SK-N-SH (cell line): ENCODE results near the gene RGS6.

Experiments used
- EP300 ChIP-seq, 2 experiments: IDR thresholded peaks; 2 replicates each; pipeline versions ENCODE4 v1.4.0 to v1.6.1; 2012; ENCODE audit warnings: borderline replicate concordance in 1 of 2, low read depth in 1 of 2, low read length in 1 of 2
- EZH2phosphoT487 ChIP-seq: fragments of 200-600 bp; sonication (generic); IDR thresholded peaks from 2 replicates; pipeline ENCODE4 v1.6.1; 2017; ENCODE audit warnings: low read depth, mixed run types, mild to moderate bottlenecking, antibody characterized with exemption, moderate library complexity, borderline replicate concordance
- FOXJ3 ChIP-seq: sonication (generic); formaldehyde crosslinking; IDR thresholded peaks from 2 replicates; pipeline ENCODE4 v1.5.1; 2020; ENCODE audit warnings: mild to moderate bottlenecking, missing genetic modification reagents
- NFIC ChIP-seq: IDR thresholded peaks from 2 replicates; pipeline ENCODE4 v1.4.0; 2012; ENCODE audit warnings: borderline replicate concordance
- NRF1 ChIP-seq: IDR thresholded peaks from 2 replicates; pipeline ENCODE4 v1.6.1; 2012; ENCODE audit warnings: low read depth, mild to moderate bottlenecking, low read length
- POLR2AphosphoS5 ChIP-seq: IDR thresholded peaks from 2 replicates; pipeline ENCODE4 v1.6.1; 2012; ENCODE audit warnings: low read depth, low read length
- SIN3A ChIP-seq: IDR thresholded peaks from 2 replicates; pipeline ENCODE4 v1.6.1; 2012; ENCODE audit warnings: low read depth, mild to moderate bottlenecking, low read length, moderate library complexity, borderline replicate concordance
- TF ChIP-seq, protein P1 (sequence below): IDR thresholded peaks from 2 replicates; pipeline ENCODE4 v1.6.1; 2012; ENCODE audit warnings: mild to moderate bottlenecking, low read depth, low read length, moderate library complexity
- TF ChIP-seq, protein P2 (sequence below): fragments of 200-600 bp; sonication (generic); IDR thresholded peaks from 2 replicates; pipeline ENCODE4 v1.6.1; 2017; ENCODE audit warnings: antibody characterized with exemption, mild to moderate bottlenecking, moderate library complexity

DNA sequence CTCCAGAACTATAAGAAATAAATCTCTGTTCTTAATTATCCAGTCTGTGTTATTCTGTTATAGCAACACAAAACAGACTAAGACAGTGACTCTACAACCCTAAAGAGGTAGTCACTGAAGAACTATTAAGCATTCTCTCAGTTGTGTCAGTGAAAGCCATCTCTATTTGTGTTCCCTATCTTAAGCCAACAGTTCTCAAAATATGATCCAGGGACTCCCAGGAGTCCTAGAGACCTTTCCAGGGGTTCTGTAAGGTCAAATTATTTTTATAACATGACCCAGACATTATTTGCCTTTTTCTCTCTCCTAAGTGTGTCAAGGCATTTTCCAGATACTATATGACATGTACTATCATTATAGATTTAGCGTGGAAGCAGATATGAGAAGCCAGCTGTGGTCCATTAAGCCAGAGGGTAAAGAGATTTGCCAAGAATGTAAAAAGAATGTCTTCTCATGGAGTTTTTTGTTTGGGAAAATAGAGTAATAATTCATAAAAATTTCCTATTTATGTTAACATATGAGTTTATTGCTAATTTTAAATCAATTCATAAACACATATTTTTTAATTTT lies 315.8 kb downstream of the RGS6 start:
- TF ChIP-seq, protein P1, sequence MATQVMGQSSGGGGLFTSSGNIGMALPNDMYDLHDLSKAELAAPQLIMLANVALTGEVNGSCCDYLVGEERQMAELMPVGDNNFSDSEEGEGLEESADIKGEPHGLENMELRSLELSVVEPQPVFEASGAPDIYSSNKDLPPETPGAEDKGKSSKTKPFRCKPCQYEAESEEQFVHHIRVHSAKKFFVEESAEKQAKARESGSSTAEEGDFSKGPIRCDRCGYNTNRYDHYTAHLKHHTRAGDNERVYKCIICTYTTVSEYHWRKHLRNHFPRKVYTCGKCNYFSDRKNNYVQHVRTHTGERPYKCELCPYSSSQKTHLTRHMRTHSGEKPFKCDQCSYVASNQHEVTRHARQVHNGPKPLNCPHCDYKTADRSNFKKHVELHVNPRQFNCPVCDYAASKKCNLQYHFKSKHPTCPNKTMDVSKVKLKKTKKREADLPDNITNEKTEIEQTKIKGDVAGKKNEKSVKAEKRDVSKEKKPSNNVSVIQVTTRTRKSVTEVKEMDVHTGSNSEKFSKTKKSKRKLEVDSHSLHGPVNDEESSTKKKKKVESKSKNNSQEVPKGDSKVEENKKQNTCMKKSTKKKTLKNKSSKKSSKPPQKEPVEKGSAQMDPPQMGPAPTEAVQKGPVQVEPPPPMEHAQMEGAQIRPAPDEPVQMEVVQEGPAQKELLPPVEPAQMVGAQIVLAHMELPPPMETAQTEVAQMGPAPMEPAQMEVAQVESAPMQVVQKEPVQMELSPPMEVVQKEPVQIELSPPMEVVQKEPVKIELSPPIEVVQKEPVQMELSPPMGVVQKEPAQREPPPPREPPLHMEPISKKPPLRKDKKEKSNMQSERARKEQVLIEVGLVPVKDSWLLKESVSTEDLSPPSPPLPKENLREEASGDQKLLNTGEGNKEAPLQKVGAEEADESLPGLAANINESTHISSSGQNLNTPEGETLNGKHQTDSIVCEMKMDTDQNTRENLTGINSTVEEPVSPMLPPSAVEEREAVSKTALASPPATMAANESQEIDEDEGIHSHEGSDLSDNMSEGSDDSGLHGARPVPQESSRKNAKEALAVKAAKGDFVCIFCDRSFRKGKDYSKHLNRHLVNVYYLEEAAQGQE: no peak
- TF ChIP-seq POLR2AphosphoS5: no peak
- TF ChIP-seq NRF1: no peak
- TF ChIP-seq, protein P2, sequence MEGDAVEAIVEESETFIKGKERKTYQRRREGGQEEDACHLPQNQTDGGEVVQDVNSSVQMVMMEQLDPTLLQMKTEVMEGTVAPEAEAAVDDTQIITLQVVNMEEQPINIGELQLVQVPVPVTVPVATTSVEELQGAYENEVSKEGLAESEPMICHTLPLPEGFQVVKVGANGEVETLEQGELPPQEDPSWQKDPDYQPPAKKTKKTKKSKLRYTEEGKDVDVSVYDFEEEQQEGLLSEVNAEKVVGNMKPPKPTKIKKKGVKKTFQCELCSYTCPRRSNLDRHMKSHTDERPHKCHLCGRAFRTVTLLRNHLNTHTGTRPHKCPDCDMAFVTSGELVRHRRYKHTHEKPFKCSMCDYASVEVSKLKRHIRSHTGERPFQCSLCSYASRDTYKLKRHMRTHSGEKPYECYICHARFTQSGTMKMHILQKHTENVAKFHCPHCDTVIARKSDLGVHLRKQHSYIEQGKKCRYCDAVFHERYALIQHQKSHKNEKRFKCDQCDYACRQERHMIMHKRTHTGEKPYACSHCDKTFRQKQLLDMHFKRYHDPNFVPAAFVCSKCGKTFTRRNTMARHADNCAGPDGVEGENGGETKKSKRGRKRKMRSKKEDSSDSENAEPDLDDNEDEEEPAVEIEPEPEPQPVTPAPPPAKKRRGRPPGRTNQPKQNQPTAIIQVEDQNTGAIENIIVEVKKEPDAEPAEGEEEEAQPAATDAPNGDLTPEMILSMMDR: no peak
- TF ChIP-seq EP300 (IDR thresholded peaks at IDR 0.05; ENCODE audit: borderline replicate concordance in 1 of 2, low read depth in 1 of 2, low read length in 1 of 2): no peak
- TF ChIP-seq EZH2phosphoT487: no peak
- TF ChIP-seq FOXJ3 (CRISPR knock-in tag): no peak
- TF ChIP-seq SIN3A: no peak
- TF ChIP-seq NFIC: no peak
